ENCODE measurements around the gene TRIM61.
"Not testable (repeated sequence)": the region's sequence is repeated elsewhere in the genome, so short reads cannot be mapped to it uniquely, and the experiment has no call there.

Gene TRIM61

DNA sequence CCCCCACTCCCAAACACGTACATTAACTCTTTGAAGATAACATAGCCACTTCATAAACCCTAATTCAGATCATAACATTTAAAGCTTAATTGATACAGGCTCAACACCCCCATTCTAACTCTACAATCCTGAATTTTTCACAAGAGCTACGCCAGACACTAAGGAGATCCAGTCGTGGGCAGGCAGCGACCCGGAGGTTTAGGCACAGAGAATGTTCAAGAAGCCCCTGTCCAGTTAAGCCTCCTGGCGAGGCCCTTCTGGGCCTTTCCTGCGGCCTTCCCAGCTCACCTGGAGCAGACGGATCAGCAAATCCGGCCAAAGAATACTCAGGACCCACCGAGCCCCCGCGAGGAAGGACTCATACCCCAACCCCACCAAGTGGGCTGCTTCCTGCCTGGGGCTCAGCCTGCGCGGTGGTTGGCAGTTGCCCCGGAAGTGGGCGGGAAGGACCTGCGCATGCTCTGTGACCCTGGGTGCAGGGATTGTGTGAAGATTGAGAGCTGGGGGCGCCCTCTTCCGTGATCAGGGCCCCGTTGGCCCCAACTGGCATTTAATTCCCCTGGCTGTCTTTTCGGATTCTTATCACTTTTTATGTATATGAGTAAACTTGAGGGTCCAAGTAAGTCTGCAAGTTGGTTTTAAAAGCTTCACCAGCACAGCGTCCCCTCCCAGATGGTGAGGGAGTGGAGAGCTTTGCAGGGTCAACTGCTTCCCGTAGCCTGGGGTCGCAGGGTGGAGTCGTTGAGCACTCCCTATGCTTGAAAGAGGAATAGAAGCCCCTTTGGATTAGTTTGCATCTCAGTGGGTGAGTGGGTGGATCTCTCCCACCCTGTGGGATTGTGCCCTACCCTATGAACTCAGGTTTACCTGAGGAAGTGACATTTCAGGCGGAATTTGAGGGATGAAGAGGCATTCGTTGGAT, at the start of gene TRIM61:
Gene TRIM61 (minus strand): TSS at position 415 of the 922 bp plus-strand sequence. CDS start 7,655 bp downstream, outside the sequence.
- peak; percentile 51 for DNase-seq

DNA sequence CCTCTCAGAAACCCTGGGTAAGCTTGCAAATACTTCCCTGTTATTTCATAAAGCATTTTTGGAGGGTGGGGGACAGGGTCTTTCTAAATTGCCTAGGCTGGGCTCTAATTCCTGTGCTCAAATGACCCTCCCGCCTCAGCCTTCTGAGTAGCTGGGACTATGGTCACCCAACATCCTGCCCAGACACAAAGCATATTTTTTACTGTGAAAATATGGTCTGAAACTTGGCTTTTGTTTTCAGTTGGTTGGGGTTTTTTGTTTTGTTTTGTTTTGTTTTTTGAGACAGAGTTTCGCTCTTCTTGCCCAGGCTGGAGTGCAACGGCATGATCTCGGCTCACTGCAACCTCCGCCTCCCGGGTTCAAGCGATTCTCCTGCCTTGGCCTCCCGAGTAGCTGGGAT, 48.3 kb upstream of the TRIM61 start:
- DNase-seq, result not testable (repeated sequence)

DNA sequence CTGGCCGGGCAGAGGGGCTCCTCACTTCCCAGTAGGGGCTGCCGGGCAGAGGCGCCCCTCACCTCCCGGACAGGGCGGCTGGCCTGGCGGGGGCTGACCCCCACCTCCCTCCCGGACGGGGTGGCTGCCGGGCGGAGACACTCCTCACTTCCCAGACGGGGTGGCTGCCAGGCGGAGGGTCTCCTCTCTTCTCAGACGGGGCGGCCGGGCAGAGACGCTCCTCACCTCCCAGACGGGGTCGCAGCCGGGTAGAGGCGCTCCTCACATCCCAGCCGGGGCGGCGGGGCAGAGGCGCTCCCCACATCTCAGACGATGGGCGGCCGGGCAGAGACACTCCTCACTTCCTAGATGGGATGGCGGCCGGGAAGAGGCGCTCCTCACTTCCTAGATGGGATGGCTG, 42.5 kb upstream of the TRIM61 start:
- not testable (repeated sequence) for DNase-seq

DNA sequence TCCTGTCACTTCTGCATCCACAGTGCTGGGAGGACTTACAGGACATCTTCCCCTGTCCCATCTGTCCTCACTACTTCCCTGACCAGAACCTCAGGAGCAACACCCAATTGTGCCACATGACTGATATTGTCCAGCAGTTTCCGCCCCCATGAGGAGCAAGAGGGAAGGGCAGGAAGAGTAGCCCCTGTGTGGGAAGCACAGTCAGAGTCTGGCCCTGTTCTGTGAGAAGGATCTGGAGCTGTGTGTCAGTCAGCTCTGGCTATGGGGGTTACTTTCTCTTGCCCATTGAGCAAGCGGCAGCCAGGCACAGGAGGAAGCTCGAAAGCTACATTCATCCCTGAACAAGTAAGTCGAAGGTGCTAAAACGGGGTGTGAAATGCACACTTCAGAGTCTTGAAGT, 39.5 kb upstream of the TRIM61 start:
- no peak for DNase-seq

DNA sequence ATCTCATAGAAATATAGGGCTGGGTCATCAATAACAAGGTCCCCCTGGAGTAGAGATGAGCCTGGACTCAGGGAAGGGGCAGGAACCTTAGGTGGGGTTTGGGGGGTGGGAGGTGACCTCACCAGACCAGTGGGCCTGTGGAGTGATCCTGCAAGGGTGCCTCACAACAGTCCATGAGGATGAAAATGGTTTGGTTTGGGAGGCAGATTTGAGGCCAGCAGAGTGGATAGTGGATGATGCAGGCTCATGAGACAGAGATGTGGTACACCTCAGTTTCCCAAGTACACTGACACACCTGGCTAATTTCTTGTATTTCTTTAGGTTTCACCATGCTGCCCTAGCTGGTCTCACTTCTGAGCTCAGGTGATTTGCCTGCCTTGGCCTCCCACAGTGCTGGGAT, 36.2 kb upstream of the TRIM61 start:
- no peak for DNase-seq

DNA sequence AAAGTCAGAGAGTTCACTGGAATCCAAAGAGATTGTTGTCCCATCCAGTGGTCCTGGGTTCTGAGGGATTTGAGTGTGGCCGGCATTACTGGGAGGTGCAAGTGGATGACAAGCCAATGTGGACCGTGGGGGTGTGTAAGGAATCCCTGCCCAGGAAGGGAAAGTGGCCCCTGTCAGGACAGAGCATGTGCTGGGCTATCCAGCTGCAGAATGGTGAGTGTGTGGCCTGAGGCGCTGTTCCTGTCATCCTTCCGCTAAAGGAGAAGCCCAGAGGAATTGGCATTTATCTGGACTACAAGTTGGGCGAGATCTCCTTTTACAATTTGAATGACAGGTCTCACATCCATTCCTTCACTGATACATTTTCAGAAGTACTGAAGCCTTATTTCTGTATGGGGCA, 33.9 kb upstream of the TRIM61 start:
- DNase-seq, result no peak

DNA sequence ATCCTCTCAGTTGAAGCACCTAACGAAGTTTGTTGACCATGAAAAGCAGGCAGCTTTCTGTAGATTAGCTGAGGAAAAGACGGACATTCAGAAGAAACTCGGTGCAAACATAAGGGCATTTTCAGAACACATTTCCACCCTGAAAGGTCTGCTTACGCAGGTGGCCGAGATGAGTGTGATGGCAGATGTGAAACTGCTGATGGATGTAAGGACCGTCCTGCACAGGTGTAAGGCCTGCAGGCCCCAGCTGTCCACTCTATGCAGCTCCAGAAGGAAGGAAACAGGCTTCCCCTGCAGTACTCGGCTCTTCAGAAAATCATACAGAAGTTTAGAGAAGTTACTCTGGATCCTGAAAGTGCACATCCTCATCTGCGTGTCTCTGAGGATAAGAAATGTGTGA, 33.5 kb upstream of the TRIM61 start:
- DNase-seq, result no peak

DNA sequence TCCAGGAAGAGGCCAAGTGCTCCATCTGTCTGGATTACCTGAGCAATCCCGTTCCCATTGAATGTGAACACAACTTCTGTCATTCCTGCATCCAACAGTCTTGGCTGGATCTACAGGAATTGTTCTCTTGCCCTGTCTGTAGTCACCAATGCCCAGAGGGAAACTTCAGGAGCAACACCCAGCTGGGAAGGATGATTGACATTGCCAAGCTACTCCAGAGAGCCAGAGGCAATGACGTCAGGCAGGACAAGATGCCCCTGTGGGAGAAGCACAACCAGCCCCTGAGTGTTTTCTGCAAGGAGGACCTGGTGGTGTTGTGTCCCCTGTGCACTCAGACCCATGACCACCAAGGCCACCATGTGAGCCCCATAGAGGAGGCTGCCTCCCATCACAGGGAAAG, 33.0 kb upstream of the TRIM61 start:
- no peak for DNase-seq

DNA sequence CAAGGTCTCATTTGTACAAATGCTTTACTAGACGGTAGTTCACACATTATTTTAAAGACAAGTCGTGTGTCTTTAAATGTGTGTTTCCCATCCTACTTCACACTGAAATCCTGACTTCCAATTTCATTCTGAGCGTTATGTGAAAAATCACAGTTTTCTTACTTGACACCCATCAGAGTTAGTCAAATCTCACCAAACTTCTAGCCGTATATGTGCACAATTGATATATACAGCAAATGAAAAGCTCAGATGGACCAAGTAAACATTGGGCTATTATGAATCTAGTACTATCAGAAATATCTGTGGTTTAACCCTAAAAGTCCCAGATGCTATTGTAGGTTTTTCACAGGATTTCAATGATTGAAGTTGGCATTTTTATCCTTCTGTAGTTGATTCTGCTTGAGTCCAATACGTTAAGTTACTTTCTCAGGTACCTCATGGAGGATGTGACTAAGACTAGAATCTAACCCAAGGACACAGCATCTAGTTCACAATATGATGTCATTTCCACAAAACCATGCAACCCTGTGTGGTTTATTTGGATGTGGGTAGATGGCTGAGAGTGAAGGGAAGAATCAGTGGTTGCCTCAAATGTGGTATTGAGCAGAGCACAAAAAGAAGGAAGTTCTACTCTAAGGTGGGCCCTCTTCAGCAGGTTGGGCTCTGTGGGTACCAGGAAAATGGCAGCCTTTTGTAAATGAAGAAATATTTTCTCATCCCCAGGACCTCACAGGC, 32.2 kb upstream of the TRIM61 start:
- no peak for DNase-seq

DNA sequence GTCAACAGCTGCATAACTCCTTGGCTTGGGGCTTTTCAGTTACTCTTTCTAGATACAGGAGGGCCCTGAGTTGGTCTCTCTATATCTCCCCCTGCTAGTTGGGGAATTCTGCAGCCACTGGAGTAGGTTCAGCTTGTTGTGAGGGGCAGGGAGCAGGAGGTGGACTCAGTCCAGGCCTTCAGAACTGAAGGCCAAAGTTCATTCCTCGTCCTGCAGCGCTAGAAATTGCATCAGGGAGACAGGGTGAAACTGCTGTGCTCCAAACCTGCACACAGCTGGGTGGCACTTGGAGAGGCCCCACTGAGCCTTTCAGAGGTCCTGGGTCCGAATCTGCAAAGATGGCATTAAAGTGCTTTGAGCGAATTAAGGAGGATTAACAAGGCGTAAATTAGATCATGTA, 29.4 kb upstream of the TRIM61 start:
- no peak for DNase-seq

DNA sequence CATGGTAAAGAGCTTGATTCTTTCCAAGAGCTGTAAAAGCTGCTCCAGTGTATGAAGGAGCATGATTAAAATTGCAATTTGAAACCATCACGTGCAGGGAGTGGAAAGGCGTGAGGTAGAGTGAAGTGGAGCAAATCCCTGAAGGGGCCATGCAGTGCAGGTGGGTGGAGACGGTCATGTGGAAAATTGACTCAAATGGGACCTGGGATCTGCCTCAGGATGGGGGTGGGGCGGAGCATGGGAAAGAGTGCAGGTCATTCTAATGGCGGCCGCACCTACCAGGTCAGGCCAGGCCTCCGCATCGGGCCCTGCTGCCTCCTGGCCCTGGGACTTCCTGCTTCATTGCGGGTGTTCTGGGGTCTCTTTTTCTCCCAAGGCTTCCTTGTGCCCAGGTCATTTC, 29.0 kb upstream of the TRIM61 start:
- DNase-seq, result no peak

DNA sequence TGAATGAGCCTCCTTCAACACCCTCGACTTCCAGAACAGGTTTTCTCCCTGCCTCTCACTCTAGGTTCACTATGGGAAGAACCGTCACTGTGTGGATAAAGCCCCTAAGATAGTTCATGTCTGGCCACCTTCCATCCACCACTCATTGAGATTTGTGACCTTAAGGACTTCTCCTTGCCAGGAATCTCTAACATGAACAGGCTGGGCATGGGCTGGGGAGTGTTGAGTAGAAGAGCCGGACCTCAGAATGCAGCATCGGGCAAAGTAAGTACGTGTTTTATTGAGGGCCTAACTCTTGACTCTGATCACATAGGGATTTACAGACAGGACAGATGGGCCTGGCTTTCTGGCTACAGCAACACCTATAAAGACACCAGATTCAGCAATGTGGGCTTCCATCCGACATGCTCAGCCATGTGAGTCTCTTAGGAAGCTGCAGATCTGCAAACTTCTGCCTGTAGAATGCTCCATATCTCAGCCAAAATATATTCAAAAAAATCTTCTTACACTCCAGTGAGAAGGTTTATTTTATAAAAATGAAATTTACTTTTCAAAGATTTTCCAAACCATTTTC, 28.0 kb upstream of the TRIM61 start:
- no peak for DNase-seq

DNA sequence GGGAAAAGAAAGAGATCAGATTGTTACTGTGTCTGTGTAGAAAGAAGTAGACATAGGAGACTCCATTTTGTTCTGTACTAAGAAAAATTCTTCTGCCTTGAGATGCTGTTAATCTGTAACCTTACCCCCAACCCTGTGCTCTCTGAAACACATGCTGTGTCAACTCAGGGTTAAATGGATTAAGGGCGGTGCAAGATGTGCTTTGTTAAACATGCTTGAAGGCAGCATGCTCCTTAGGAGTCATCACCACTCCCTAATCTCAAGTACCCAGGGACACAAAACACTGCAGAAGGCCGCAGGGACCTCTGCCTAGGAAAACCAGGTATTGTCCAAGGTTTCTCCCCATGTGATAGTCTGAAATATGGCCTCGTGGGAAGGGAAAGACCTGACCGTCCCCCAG, 24.5 kb upstream of the TRIM61 start:
- not testable (repeated sequence) for DNase-seq

DNA sequence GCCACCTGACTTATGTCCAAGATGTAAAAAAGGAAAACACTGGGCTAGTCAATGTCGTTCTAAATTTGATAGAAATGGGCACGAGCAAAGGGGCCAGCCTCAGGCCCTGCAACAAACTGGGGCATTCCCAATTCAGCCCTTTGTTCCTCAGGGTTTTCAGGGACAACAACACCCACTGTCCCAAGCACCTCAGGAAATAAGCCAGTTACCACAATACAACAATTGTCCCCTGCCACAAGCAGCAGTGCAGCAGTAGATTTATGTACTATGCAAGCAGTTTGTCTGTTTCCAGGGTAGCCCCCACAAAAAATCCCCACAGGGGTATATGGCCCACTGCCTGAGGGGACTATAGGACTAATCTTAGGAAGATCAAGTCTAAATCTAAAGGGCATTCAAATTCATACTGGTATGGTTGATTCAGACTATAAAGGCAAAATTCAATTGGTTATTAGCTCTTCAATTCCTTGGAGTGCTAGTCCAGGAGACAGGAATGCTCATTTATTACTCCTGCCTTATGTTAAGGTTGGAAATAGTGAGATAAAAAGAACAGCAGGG, 21.1 kb upstream of the TRIM61 start:
- not testable (repeated sequence) for DNase-seq

DNA sequence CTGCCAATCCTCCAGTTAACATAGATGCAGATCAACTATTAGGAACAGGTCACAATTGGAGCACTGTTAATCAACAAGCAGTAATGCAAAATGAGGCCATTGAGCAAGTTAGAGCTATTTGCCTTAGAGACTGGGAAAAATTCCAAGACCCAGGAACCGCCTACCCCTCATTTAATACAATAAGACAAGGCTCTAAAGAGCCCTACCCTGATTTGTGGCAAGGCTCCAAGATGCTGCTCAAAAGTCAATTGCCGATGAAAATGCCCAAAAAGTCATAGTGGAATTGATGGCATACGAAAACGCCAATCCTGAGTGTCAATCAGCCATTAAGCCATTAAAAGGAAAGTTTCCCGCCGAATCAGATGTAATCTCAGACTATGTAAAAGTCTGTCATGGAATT, 20.5 kb upstream of the TRIM61 start:
- DNase-seq, result no peak

DNA sequence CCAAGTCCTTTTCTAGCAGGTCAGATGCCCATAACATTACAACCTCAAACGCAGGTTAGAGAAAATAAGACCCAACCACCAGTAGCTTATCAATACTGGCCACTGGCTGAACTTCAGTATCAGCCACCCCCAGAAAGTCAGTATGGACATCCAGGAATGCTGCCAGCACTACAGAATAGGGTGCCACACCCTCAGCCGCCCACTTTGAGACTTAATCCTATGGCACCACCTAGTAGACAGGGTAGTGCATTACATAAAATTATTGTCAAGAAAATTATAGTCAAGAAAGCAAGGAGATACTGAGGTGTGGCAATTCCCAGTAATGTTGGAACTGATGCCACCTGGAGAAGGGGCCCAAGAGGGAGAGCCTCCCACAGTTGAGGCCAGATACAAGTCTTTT, 19.9 kb upstream of the TRIM61 start:
- DNase-seq, result no peak

DNA sequence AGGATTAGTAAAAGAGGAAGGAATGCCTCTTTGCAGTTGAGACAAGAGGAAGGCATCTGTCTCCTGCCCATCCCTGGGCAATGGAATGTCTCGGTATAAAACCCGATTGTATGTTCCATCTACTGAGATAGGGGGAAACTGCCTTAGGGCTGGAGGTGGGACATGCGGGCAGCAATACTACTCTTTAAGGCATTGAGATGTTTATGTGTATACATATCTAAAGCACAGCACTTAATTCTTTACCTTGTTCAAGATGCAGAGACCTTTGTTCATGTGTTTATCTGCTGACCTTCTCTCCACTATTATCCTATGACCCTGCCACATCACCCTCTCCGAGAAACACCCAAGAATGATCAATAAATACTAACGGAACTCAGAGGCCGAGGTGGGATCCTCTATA, 18.7 kb upstream of the TRIM61 start:
- not testable (repeated sequence) for DNase-seq

DNA sequence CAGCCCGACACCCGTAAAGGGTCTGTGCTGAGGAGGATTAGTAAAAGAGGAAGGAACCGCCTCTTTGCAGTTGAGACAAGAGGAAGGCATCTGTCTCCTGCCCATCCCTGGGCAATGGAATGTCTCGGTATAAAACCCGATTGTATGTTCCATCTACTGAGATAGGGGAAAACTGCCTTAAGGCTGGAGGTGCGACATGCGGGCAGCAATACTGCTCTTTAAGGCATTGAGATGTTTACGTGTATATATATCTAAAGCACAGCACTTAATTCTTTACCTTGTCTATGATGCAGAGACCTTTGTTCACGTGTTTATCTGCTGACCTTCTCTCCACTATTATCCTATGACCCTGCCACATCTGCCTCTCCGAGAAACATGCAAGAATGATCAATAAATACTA, 13.3 kb upstream of the TRIM61 start:
- DNase-seq, result not testable (repeated sequence)

DNA sequence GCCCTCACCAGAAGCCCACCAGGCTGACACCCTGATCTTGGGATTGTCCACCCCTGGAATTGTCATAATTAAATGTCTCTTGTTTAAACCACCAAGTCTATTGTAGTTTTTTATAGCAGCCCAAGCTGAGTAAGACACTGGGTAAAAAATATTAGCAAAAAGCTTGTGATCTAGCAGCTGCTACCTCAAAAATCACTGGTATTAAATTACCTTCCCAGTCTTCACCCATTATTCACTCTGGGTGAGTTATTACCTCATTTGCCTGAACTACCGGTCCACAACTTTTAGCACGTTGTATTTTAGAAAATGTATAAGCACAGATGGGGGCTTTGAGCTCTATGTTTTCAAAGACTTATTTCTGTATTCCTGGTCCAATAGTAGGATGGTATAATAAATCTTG, 12.0 kb upstream of the TRIM61 start:
- DNase-seq, result no peak

DNA sequence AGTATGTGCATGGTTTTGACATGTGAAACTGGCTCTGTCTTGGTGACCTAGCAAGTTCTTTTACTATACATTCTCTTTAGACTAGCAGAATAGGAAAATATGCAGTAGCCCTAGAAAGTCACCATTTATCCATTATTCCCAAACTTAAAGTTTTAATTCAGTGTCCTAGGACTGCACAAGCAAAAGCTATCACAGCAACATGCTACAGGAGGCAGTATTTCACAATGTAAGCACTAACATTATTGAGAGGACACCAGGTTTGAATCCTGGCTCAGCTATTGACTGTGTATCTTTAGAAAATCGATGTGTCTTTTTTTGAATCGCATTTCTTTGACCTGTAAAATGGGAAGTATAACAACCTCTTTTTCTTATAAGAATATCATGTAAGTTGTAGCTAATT, 5.5 kb downstream of the TRIM61 start:
- DNase-seq, result not testable (repeated sequence)

DNA sequence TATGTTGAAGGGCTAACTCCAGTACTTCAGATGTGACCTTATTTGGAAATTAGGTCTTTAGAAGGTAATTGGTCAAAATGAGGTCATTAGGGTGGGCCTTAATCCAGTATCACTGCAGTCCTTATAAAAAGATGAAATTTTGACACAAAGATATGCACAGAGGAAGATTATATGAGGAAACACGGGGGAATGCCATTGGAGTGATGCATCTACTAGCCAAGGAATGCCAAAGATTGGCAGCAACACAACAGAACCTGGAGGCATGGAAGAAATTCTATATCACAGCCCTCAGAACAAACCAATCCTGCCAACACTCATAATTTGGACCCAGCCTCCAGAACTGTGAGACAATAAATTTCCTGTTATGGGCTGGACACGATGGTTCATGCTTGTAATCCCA, 17.6 kb downstream of the TRIM61 start:
- no peak for DNase-seq

DNA sequence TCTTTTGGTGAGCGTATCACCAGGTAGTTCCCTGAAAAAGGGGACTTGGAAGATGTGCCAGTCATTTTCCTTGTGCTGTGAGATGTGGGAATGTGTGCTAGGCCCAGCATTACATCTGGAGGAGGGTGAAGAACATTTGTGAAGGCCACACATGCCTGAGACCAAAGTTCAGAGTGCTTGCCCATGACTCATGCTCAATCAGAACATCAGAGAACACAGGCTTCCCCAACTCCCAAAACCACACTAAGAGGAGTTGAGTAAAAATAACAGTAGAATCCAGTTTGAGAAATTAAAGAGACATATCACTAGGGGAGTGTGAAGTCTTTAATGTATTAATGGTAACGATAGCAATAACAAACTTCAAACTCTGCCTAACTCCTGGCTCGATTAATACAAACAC, 18.0 kb downstream of the TRIM61 start:
- not testable (repeated sequence) for DNase-seq
